Left renal pelvis (tissue), 4 donors: ENCODE results near the gene COX10. TPM values are rescaled to one million over a fixed set of nuclear protein-coding genes. Genes with fewer than 3 reads are reported as not detected.

ENCODE experiments used
- DNase-seq, 4 donors: peaks; one replicate each; pipeline ENCODE4 v3.0.0-alpha.2; 2013; ENCODE audit warnings: low read depth in 4 of 4, low spot score in 3 of 4
- polyA plus RNA-seq, 4 donors: library from polyadenylated mRNA; unstranded; fragments of 120-200 nt; gene quantifications; one replicate each; pipeline ENCODE4 v1.2.1, GENCODE V29; 2013; ENCODE audit not compliant: insufficient read length in 4 of 4

Gene COX10
- polyA plus RNA-seq, 4 donors, result 11.9 to 17.7 (median 16.4) TPM

GRCh38 chr17:14068542-14069250 is 608 bp upstream of the COX10 start:
- DNase-seq, result no peak

- no peak for DNase-seq
These were observed 1.2 kb downstream of the COX10 start for GRCh38 chr17:14070344-14070984.

- no peak for DNase-seq
These were observed 3.6 kb downstream of the COX10 start for GRCh38 chr17:14072881-14073280.

- no peak for DNase-seq
These were observed 8.7 kb downstream of the COX10 start for GRCh38 chr17:14078027-14078426.

- no peak for DNase-seq
These were observed 11.5 kb downstream of the COX10 start for GRCh38 chr17:14080847-14081251.

GRCh38 chr17:14082848-14083247 is 13.5 kb downstream of the COX10 start:
- no peak for DNase-seq

GRCh38 chr17:14084955-14085354 is 15.7 kb downstream of the COX10 start:
- DNase-seq, result no peak

- no peak for DNase-seq
These were observed 16.9 kb downstream of the COX10 start for GRCh38 chr17:14086189-14086588.

- DNase-seq, result no peak
These were observed 19.9 kb downstream of the COX10 start for GRCh38 chr17:14089179-14089578.

- no peak for DNase-seq
These were observed 22.1 kb downstream of the COX10 start for GRCh38 chr17:14091367-14091766.

- no peak for DNase-seq
These were observed 23.5 kb downstream of the COX10 start for GRCh38 chr17:14092808-14093207.

GRCh38 chr17:14094676-14095601 is 25.6 kb downstream of the COX10 start:
- no peak for DNase-seq

GRCh38 chr17:14095631-14096030 is 26.3 kb downstream of the COX10 start:
- DNase-seq, result no peak

- DNase-seq, result no peak
These were observed 28.9 kb downstream of the COX10 start for GRCh38 chr17:14098246-14098645.

GRCh38 chr17:14101976-14102375 is 32.7 kb downstream of the COX10 start:
- DNase-seq, result no peak

- DNase-seq, result no peak
These were observed 34.5 kb downstream of the COX10 start for GRCh38 chr17:14103836-14104235.

GRCh38 chr17:14104734-14105133 is 35.4 kb downstream of the COX10 start:
- no peak for DNase-seq

- no peak for DNase-seq
These were observed 38.6 kb downstream of the COX10 start for GRCh38 chr17:14107889-14108288.

- no peak for DNase-seq
These were observed 43.1 kb downstream of the COX10 start for GRCh38 chr17:14112407-14112806.

GRCh38 chr17:14113137-14113536 is 43.8 kb downstream of the COX10 start:
- DNase-seq, result no peak

- no peak for DNase-seq
These were observed 47.1 kb downstream of the COX10 start for GRCh38 chr17:14116263-14117024.
